ENCODE measurements around the gene FTCD. TPM values are rescaled to one million over a fixed set of nuclear protein-coding genes. Genes with fewer than 3 reads are reported as not detected.

The FTCD gene
- total RNA-seq, 1 experiment from 2014 or later, result 6.7 TPM

GRCh38 chr21:46097336-46098293, 57.8 kb downstream of the FTCD start, which contains the start of gene COL6A2:
TSS of gene COL6A2 (plus strand) at chr21:46098112.
- no peak within 1 kb of the TSS for H2BK120ac ChIP-seq (ENCODE audit: low read depth, low read length, poor library complexity, severe bottlenecking)
- Mint-ChIP-seq H3K4me3 (peak within 1 kb of the TSS; percentile 69 to 83), H3K36me3 (ENCODE audit: insufficient read depth in 1 of 3, low read depth in 3 of 3) (peaks cover 19 to 28% (median 26%) of the 10 kb centered on the region in 3 experiments), H3K4me1 (peaks cover 6 to 9% of the 10 kb centered on the region in 2 experiments), H3K27me3 (ENCODE audit: low read depth) (peaks cover 23% of the 10 kb centered on the region), H3K9me3 (peaks cover 19 to 34% of the 10 kb centered on the region in 2 experiments), H3K27ac (no peak within 1 kb of the TSS; a peak in 1 of 7 replicates)
- no peak within 1 kb of the TSS for H2BK20ac ChIP-seq (ENCODE audit: low read depth, low read length, poor library complexity, severe bottlenecking)
- peak within 1 kb of the TSS; percentile 45 for H3K4me2 ChIP-seq (ENCODE audit: insufficient read depth, insufficient read length, low read length)
- H3K4ac ChIP-seq (ENCODE audit: low read depth, low read length), result no peak within 1 kb of the TSS
- no peaks in the 10 kb centered on the region for H4K20me1 ChIP-seq (ENCODE audit: control insufficient read depth, insufficient read depth, insufficient read length)
- H4K8ac ChIP-seq (replicated peaks; ENCODE audit: insufficient read length, low read depth, low read length), result no peak within 1 kb of the TSS
- H3K23ac ChIP-seq (ENCODE audit: insufficient read length, low read depth, low read length), result no peak within 1 kb of the TSS
- peak within 1 kb of the TSS; percentile 49 for H4K5ac ChIP-seq (ENCODE audit: insufficient read length, low read depth, low read length)
- peaks cover 8% of the 10 kb centered on the region for H3K23me2 ChIP-seq (ENCODE audit: insufficient read length, low read depth, low read length, poor library complexity, severe bottlenecking)
- H3K9me3 ChIP-seq (ENCODE audit: control insufficient read depth, low read depth, low read length), result peaks cover 11% of the 10 kb centered on the region
- no peak within 1 kb of the TSS for H2BK5ac ChIP-seq (ENCODE audit: insufficient read length, low read length)
- TF ChIP-seq, protein P1, sequence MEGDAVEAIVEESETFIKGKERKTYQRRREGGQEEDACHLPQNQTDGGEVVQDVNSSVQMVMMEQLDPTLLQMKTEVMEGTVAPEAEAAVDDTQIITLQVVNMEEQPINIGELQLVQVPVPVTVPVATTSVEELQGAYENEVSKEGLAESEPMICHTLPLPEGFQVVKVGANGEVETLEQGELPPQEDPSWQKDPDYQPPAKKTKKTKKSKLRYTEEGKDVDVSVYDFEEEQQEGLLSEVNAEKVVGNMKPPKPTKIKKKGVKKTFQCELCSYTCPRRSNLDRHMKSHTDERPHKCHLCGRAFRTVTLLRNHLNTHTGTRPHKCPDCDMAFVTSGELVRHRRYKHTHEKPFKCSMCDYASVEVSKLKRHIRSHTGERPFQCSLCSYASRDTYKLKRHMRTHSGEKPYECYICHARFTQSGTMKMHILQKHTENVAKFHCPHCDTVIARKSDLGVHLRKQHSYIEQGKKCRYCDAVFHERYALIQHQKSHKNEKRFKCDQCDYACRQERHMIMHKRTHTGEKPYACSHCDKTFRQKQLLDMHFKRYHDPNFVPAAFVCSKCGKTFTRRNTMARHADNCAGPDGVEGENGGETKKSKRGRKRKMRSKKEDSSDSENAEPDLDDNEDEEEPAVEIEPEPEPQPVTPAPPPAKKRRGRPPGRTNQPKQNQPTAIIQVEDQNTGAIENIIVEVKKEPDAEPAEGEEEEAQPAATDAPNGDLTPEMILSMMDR (conservative IDR thresholded peaks at IDR 0.05), result peak; percentile 47; the same call in 2 of the 3 replicates
- no peak within 1 kb of the TSS for H2AK5ac ChIP-seq (ENCODE audit: insufficient read length, low read length)
- H3K14ac ChIP-seq (ENCODE audit: insufficient read depth, low read length), result no peak within 1 kb of the TSS
- H3K79me1 ChIP-seq (ENCODE audit: insufficient read depth, low read depth, low read length, poor library complexity, severe bottlenecking), result no peaks in the 10 kb centered on the region
- no peak within 1 kb of the TSS for H2AFZ ChIP-seq (ENCODE audit: low read length)
- peak; percentile 78 for DNase-seq
- H3K4me1 ChIP-seq (ENCODE audit: insufficient read depth, low read length), result no peaks in the 10 kb centered on the region; the same call in 1 of the 2 replicates
- H4K91ac ChIP-seq (ENCODE audit: insufficient read length, low read depth, low read length), result no peak within 1 kb of the TSS
- H3K9ac ChIP-seq (ENCODE audit: extremely low read depth, insufficient read length, low read length), result no peak within 1 kb of the TSS
- no peak within 1 kb of the TSS for H3K18ac ChIP-seq (ENCODE audit: insufficient read length, low read depth, low read length)
- H3K79me2 ChIP-seq (ENCODE audit: insufficient read depth, low read length), result no peaks in the 10 kb centered on the region; the same call in 1 of the 2 replicates
- no peak within 1 kb of the TSS for H3K27ac ChIP-seq (ENCODE audit: insufficient read length, low read depth, low read length)
- H3K56ac ChIP-seq (ENCODE audit: insufficient read length, low read depth, low read length), result no peak within 1 kb of the TSS
- H3K27me3 ChIP-seq (ENCODE audit: insufficient read depth, low read length), result peaks cover 5% of the 10 kb centered on the region; the same call in 1 of the 2 replicates
- H3T11ph ChIP-seq (ENCODE audit: low read length), result no peak within 1 kb of the TSS
- WGBS (ENCODE audit: extremely low coverage, insufficient read length, low lambda C conversion rate), result no CpG with 5 or more reads among the region's 83 CpGs
- H2BK15ac ChIP-seq (ENCODE audit: low read depth, low read length), result no peak within 1 kb of the TSS
- no peak within 1 kb of the TSS for H2BK12ac ChIP-seq (ENCODE audit: insufficient read length, low read depth, low read length)
